RWPE2 (cell line): Measurements from ENCODE around the gene PLA1A.

ENCODE experiments used
- ATAC-seq: fragments of 200-7000 bp; cut with Tn5 transposase; 3 replicates; pipeline ENCODE4 v1.9.1; 2021; ENCODE audit warnings: low read depth
- DNase-seq: peaks from one replicate; pipeline ENCODE4 v3.0.0-alpha.2; 2020; ENCODE audit warnings: low spot score
- H3K27ac ChIP-seq: fragments of 450-650 bp; 2 replicates; pipeline ENCODE4 v1.5.1; 2017; ENCODE audit warnings: mild to moderate bottlenecking; ENCODE audit not compliant: poor library complexity, severe bottlenecking
- H3K27me3 ChIP-seq: fragments of 250-450 bp; sonication (Bioruptor Pico); 2 replicates; pipeline ENCODE4 v1.5.1; 2021; ENCODE audit warnings: mild to moderate bottlenecking, moderate library complexity; ENCODE audit not compliant: insufficient read depth, poor library complexity, severe bottlenecking
- H3K36me3 ChIP-seq: fragments of 250-450 bp; sonication (Bioruptor Pico); 2 replicates; pipeline ENCODE4 v1.5.1; 2020; ENCODE audit warnings: low read depth, mild to moderate bottlenecking, moderate library complexity
- H3K4me1 ChIP-seq: fragments of 250-450 bp; sonication (Bioruptor Pico); 2 replicates; pipeline ENCODE4 v1.5.1; 2021; ENCODE audit warnings: mild to moderate bottlenecking, moderate library complexity; ENCODE audit not compliant: insufficient read depth, poor library complexity, severe bottlenecking
- H3K4me3 ChIP-seq: fragments of 250-450 bp; sonication (Bioruptor Pico); 2 replicates; pipeline ENCODE4 v1.5.1; 2021; ENCODE audit warnings: mild to moderate bottlenecking, moderate library complexity; ENCODE audit not compliant: severe bottlenecking
- H3K9me3 ChIP-seq: fragments of 250-450 bp; sonication (Bioruptor Pico); 2 replicates; pipeline ENCODE4 v1.5.1; 2021; ENCODE audit warnings: mild to moderate bottlenecking, moderate library complexity; ENCODE audit not compliant: severe bottlenecking
- TF ChIP-seq, protein P1 (sequence below): fragments of 450-650 bp; IDR thresholded peaks from one replicate; pipeline ENCODE4 v1.5.1; 2017; ENCODE audit warnings: mild to moderate bottlenecking, moderate library complexity; ENCODE audit not compliant: poor library complexity, severe bottlenecking

The PLA1A gene

DNA sequence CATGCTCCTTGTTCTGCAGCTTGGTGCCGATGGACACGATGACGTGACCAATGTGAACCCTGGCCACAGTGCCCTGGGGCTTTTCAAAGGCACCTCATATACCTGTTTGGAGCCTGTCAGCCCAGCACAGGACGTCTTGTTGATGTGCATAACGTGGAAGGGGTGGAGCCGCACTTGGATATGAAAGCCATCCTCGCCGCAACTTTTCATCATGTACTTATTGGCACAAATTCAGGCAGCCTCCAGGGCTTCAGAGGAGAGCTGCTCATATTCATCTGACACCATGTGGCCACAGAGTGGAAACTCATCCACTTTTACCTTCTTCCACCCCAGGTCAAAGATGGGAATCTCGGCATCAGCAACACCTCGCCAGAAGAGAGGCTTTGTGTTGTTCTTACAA, 38.0 kb downstream of the PLA1A start:
- Histone ChIP-seq H3K4me1 (peaks cover 19% of the 10 kb centered on the region), H3K27ac (no peak overlapping the region), H3K9me3 (no peaks in the 10 kb centered on the region), H3K4me3 (no peak overlapping the region), H3K36me3 (no peaks in the 10 kb centered on the region), H3K27me3 (no peaks in the 10 kb centered on the region)
- no peak for DNase-seq
- no peak for ATAC-seq
- TF ChIP-seq, protein P1, sequence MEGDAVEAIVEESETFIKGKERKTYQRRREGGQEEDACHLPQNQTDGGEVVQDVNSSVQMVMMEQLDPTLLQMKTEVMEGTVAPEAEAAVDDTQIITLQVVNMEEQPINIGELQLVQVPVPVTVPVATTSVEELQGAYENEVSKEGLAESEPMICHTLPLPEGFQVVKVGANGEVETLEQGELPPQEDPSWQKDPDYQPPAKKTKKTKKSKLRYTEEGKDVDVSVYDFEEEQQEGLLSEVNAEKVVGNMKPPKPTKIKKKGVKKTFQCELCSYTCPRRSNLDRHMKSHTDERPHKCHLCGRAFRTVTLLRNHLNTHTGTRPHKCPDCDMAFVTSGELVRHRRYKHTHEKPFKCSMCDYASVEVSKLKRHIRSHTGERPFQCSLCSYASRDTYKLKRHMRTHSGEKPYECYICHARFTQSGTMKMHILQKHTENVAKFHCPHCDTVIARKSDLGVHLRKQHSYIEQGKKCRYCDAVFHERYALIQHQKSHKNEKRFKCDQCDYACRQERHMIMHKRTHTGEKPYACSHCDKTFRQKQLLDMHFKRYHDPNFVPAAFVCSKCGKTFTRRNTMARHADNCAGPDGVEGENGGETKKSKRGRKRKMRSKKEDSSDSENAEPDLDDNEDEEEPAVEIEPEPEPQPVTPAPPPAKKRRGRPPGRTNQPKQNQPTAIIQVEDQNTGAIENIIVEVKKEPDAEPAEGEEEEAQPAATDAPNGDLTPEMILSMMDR, result no peak

DNA sequence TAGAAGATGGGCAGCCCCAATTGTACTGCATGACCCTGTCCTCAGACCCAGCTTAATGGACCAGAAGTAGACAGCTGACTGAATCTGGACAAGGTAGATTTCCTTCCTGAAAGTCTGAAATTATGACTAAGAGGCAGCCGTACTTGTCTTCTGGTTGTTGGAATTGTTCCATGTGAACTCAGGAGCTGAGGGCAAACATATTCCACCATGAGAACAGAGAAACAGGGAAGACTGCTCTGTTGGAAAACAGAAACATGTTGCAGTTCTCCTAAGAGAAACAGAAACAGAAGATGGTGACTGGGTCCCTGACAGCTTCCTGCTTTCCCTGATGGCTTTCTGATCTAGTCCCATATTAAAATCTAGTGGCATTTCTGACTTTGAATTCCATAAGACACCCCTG, 38.6 kb downstream of the PLA1A start:
- Histone ChIP-seq H3K36me3 (no peaks in the 10 kb centered on the region), H3K27me3 (no peaks in the 10 kb centered on the region), H3K9me3 (no peaks in the 10 kb centered on the region), H3K4me3 (no peak overlapping the region), H3K27ac (no peak overlapping the region), H3K4me1 (peaks cover 19% of the 10 kb centered on the region)
- ATAC-seq, result no peak
- TF ChIP-seq, protein P1, result no peak
- no peak for DNase-seq

DNA sequence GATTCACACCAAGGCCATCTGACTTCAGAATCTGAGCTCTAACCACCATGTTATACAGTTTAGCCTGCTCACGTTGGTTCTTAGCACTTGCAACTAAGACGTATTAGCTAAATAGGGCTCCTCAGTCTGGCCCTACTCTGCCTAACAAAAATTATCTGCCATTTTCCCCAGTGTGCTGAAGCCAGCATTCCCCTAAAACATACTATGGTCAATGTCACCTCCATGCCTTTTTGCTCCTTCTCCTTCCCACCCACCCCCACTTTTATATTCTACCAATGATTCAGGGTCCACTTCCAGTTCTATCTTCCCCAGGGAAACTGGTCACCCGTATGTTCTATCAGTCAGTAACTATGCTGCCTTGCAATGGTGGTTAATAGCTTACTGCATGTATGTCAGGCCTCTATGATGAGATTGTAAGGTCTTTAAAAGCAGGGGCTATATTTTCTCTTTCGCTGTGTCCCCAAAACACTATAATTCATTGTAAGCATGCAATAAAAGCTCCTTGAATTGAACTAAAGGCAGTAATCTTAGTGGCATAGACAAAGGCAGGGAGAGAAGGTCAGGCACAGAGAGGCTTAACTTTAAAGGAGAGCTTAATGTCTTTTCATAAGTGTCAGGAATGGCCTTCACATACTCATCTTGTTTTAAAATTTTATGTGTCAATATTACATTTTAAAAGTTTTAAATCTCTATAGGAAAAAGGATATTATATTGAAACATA, 39.4 kb downstream of the PLA1A start:
- ATAC-seq, result no peak
- no peaks in the 10 kb centered on the region for H3K36me3 ChIP-seq
- no peak overlapping the region for H3K27ac ChIP-seq
- H3K4me3 ChIP-seq, result no peak overlapping the region
- no peaks in the 10 kb centered on the region for H3K27me3 ChIP-seq
- TF ChIP-seq, protein P1, result no peak
- no peak for DNase-seq
- peaks cover 19% of the 10 kb centered on the region for H3K4me1 ChIP-seq
- H3K9me3 ChIP-seq, result no peaks in the 10 kb centered on the region

DNA sequence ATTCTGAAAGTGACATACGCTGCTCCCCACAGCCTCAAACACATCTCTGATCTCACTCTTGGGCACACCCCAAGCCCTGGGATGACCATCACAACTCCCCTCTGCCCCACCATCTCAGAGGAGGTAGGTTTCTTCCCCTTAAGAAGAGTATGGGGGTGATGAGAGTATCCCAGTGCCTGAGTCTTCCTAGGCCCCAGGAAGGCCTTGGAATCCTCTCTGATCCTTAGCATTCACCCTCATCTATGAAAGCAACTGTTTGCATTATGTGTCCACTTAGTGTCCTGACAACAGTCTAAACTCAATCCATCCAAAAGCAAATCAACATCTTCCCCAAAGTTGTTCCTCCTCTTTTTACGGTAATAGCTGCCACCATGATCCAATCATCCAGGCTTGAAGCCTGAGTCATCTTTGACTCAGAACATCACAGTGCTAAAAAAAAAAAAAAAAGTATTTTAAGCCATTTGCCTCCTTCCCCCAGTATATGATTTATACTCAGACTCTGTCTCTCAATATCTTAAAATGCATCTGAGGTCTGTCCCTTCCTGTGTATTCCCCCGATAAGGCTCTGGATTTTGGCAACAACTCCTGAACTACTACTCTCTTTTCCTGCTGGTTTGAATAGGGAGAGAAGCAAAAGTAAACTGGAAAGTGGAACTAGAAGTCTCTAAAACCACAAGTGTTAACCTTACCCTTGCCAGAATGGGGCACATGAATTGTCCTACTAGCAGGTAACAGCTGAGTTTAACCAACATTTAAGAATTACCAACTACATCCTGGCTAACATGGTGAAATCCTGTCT, 40.2 kb downstream of the PLA1A start:
- no peaks in the 10 kb centered on the region for H3K36me3 ChIP-seq
- no peaks in the 10 kb centered on the region for H3K9me3 ChIP-seq
- TF ChIP-seq, protein P1, result no peak
- ATAC-seq, result peak; percentile 77
- DNase-seq, result no peak
- H3K4me3 ChIP-seq, result no peak overlapping the region
- peak overlapping the region; percentile 53 for H3K27ac ChIP-seq
- H3K4me1 ChIP-seq, result peaks cover 20% of the 10 kb centered on the region
- H3K27me3 ChIP-seq, result no peaks in the 10 kb centered on the region
